HEK293 (cell line): ENCODE data around the gene DDX51.

Source experiments
- CTCF ChIP-seq: fragments of 450-650 bp; formaldehyde crosslinking; IDR thresholded peaks from 2 replicates; pipeline ENCODE4 v1.5.1; 2016; ENCODE audit warnings: missing biosample characterization, missing genetic modification characterization
- SCRT2 ChIP-seq: fragments of 450-650 bp; formaldehyde crosslinking; IDR thresholded peaks from 2 replicates; pipeline ENCODE4 v1.5.1; 2016; ENCODE audit warnings: missing biosample characterization, missing genetic modification characterization
- ZBTB49 ChIP-seq: fragments of 450-650 bp; formaldehyde crosslinking; IDR thresholded peaks from 2 replicates; pipeline ENCODE4 v1.5.1; 2016; ENCODE audit warnings: missing biosample characterization, missing genetic modification characterization, low read depth
- ZNF121 ChIP-seq: fragments of 450-650 bp; formaldehyde crosslinking; IDR thresholded peaks from 2 replicates; pipeline ENCODE4 v1.5.1; 2016; ENCODE audit warnings: missing biosample characterization, missing genetic modification characterization
- ZNF24 ChIP-seq: fragments of 450-650 bp; formaldehyde crosslinking; IDR thresholded peaks from 2 replicates; pipeline ENCODE4 v1.5.1; 2016; ENCODE audit warnings: missing biosample characterization, missing genetic modification characterization
- ZNF324 ChIP-seq: fragments of 450-650 bp; formaldehyde crosslinking; IDR thresholded peaks from 2 replicates; pipeline ENCODE4 v1.5.1; 2016; ENCODE audit warnings: missing biosample characterization, missing genetic modification characterization
- ZNF350 ChIP-seq: fragments of 450-650 bp; formaldehyde crosslinking; IDR thresholded peaks from 2 replicates; pipeline ENCODE4 v1.5.0; 2017; ENCODE audit warnings: missing biosample characterization, mild to moderate bottlenecking, missing genetic modification characterization
- ZNF549 ChIP-seq: fragments of 450-650 bp; IDR thresholded peaks from 2 replicates; pipeline ENCODE4 v1.5.1; 2018; ENCODE audit warnings: missing biosample characterization, missing genetic modification characterization, mild to moderate bottlenecking, inconsistent platforms, moderate library complexity
- ZNF658 ChIP-seq: fragments of 450-650 bp; formaldehyde crosslinking; IDR thresholded peaks from 2 replicates; pipeline ENCODE4; 2016; ENCODE audit warnings: missing biosample characterization, missing genetic modification characterization
- ZNF768 ChIP-seq: fragments of 450-650 bp; formaldehyde crosslinking; IDR thresholded peaks from 2 replicates; pipeline ENCODE4 v1.5.1; 2018; ENCODE audit warnings: missing biosample characterization, mild to moderate bottlenecking, missing genetic modification characterization
- ZNF791 ChIP-seq: fragments of 450-650 bp; formaldehyde crosslinking; IDR thresholded peaks from 2 replicates; pipeline ENCODE4 v1.5.1; 2016; ENCODE audit warnings: missing biosample characterization, missing genetic modification characterization
- ZSCAN18 ChIP-seq: fragments of 450-650 bp; formaldehyde crosslinking; IDR thresholded peaks from 2 replicates; pipeline ENCODE4 v1.5.1; 2016; ENCODE audit warnings: missing biosample characterization, missing genetic modification characterization
- TF ChIP-seq, protein P1 (sequence below): fragments of 450-650 bp; formaldehyde crosslinking; IDR thresholded peaks from 2 replicates; pipeline ENCODE4 v1.5.1; 2016; ENCODE audit warnings: missing biosample characterization, missing genetic modification characterization
- TF ChIP-seq, protein P2 (sequence below): fragments of 450-650 bp; formaldehyde crosslinking; IDR thresholded peaks from 2 replicates; pipeline ENCODE4; 2016; ENCODE audit warnings: missing biosample characterization, missing genetic modification characterization

GRCh38 chr12:132161036-132161781 is 17.1 kb upstream of the DDX51 start:
- no peak for TF ChIP-seq ZSCAN18
- no peak for TF ChIP-seq CTCF (tag by site-specific recombination)
- TF ChIP-seq ZNF658 (tag by site-specific recombination), result no peak
- no peak for TF ChIP-seq ZNF350
- TF ChIP-seq ZNF24 (tag by site-specific recombination), result no peak
- TF ChIP-seq, protein P1, sequence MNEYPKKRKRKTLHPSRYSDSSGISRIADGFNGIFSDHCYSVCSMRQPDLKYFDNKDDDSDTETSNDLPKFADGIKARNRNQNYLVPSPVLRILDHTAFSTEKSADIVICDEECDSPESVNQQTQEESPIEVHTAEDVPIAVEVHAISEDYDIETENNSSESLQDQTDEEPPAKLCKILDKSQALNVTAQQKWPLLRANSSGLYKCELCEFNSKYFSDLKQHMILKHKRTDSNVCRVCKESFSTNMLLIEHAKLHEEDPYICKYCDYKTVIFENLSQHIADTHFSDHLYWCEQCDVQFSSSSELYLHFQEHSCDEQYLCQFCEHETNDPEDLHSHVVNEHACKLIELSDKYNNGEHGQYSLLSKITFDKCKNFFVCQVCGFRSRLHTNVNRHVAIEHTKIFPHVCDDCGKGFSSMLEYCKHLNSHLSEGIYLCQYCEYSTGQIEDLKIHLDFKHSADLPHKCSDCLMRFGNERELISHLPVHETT, result no peak
- TF ChIP-seq SCRT2 (tag by site-specific recombination), result no peak
- no peak for TF ChIP-seq ZNF549 (tag by site-specific recombination)
- no peak for TF ChIP-seq ZNF768 (tag by site-specific recombination)
- no peak for TF ChIP-seq ZNF791 (tag by site-specific recombination)
- TF ChIP-seq ZBTB49, result no peak
- TF ChIP-seq ZNF121, result no peak
- TF ChIP-seq, protein P2, sequence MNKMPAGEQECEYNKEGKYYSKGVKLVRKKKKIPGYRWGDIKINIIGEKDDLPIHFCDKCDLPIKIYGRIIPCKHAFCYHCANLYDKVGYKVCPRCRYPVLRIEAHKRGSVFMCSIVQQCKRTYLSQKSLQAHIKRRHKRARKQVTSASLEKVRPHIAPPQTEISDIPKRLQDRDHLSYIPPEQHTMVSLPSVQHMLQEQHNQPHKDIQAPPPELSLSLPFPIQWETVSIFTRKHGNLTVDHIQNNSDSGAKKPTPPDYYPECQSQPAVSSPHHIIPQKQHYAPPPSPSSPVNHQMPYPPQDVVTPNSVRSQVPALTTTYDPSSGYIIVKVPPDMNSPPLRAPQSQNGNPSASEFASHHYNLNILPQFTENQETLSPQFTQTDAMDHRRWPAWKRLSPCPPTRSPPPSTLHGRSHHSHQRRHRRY, result no peak
- no peak for TF ChIP-seq ZNF324 (tag by site-specific recombination)
